Measurements from ENCODE around the gene KRT79. TPM values are rescaled to one million over a fixed set of nuclear protein-coding genes. Genes with fewer than 3 reads are reported as not detected.

KRT79 gene
- total and polyA plus RNA-seq, 3 donors from 2014 or later, result 0.19 to 0.24 TPM; not detected in 1

DNA sequence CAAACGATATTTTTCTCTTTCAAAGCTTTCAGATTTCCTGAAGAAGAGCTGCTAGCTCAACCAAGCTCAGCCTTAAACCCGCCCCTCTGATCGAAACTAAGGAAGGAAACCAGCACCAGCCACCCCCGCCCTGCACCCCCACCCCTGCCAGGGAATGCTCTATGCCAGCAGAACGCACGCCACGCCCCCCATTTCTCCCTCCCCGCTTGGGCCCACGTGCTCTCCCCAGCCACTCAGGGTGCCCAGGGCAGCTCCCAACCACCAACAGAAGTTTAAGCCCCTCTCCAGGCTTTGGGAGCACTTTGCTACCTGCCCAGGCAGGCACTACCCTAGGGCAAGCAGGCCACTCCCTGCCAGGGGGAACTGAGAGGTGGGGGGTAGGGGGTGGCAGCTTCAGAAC lies 33.5 kb upstream of the KRT79 start:
- H3K9me3 ChIP-seq, result no peaks in the 10 kb centered on the region
- intact Hi-C loops (cut with DNase I; ENCODE audit: low total_unique reads), result loop anchor here (5.0 kb wide), 1 partner anchor 280 kb away; no protein-coding TSS in a partner anchor
- WGBS, 2 donors, result 83 to 85% methylated on average over 4 to 9 of the region's 9 CpGs
- DNase-seq, result no peak
- H3K4me1 ChIP-seq, result peaks cover 6% of the 10 kb centered on the region
- no peaks in the 10 kb centered on the region for H3K27me3 ChIP-seq
- no peak overlapping the region for H3K27ac ChIP-seq
- no peak overlapping the region for H3K4me3 ChIP-seq
- TF ChIP-seq CTCF (IDR thresholded peaks at IDR 0.05) (no peak), POLR2A (IDR thresholded peaks at IDR 0.05) (no peak)
- no peaks in the 10 kb centered on the region for H3K36me3 ChIP-seq (ENCODE audit: low read depth, missing control alignments)

DNA sequence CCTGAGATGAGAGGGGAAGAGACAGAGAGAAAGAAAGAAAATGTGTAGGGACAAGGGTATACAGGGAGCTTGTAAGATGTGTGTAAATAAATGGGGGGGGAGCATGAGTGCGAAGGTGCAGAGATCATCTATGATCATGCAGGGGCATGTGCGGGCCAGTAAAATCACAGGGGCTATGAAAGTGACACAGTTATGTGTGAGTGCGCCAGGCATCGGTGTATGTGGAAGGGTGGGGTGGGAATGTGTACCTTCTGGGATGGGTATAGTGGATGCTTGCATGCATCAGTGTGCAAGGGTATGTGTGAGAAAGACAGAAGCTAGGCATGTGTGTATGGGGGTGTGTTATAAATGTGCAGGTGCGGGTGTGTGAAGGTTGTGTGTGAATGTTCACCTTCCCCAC lies 33.0 kb upstream of the KRT79 start:
- no peaks in the 10 kb centered on the region for H3K27me3 ChIP-seq
- WGBS, 2 donors, result 90 to 95% methylated on average over 5 of the region's 5 CpGs
- no peak overlapping the region for H3K27ac ChIP-seq
- no peaks in the 10 kb centered on the region for H3K36me3 ChIP-seq (ENCODE audit: low read depth, missing control alignments)
- intact Hi-C loops (cut with DNase I; ENCODE audit: low total_unique reads), result loop anchor here (5.0 kb wide), 1 partner anchor 280 kb away; no protein-coding TSS in a partner anchor
- peaks cover 6% of the 10 kb centered on the region for H3K4me1 ChIP-seq
- no peaks in the 10 kb centered on the region for H3K9me3 ChIP-seq
- no peak for DNase-seq
- no peak overlapping the region for H3K4me3 ChIP-seq
- no peak for TF ChIP-seq POLR2A (IDR thresholded peaks at IDR 0.05)
- TF ChIP-seq CTCF (IDR thresholded peaks at IDR 0.05), result no peak

DNA sequence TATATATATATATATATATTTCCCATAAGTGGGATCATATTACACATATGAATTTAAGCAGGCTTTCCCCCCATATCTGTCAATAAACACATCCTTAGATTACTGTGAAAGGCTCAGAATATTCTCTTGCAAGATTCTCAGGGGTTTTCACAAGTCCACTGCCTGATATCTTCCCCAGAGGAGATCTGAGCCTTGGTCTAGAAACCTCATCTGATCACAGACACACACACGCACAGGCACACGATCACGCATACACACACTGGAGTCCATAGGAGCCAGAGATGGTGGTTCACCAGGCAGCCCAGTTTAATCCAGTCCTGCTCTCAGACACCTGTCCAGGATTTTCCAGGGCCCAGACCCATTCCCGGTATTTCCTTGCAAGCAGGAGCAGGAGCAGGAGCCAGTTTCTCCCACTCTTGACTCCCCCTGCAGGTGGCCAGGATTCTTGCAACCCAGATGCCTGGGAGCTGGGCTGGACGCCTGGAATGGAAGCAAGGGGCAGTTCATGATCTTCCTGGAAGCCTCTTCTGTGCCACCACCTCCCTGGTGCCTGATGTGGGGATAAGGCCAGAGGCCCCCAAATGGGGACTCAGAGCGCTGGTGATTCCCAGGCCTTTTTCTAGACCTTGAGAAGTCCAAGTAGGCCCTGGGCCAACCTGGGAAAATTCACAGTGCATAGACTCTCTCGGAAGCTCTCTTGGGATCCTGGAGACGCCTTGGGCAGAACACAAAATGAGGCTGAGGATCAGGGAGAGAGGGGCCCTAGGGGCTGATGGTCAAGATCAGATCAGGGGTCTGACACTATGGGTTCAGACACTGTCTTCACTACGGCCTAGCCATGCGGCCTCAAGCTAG lies 31.2 kb upstream of the KRT79 start:
- no peaks in the 10 kb centered on the region for H3K36me3 ChIP-seq (ENCODE audit: low read depth, missing control alignments)
- intact Hi-C loops (cut with DNase I; ENCODE audit: low total_unique reads), result loop anchor here (5.0 kb wide), 1 partner anchor 278 kb away; no protein-coding TSS in a partner anchor
- DNase-seq, result peak; percentile 77
- no peaks in the 10 kb centered on the region for H3K9me3 ChIP-seq
- no peak overlapping the region for H3K27ac ChIP-seq
- WGBS, 2 donors, result 54 to 57% methylated on average over 10 of the region's 10 CpGs
- TF ChIP-seq CTCF (IDR thresholded peaks at IDR 0.05) (peak; percentile 45 to 73 (median 70)), POLR2A (IDR thresholded peaks at IDR 0.05) (no peak)
- no peaks in the 10 kb centered on the region for H3K27me3 ChIP-seq
- H3K4me3 ChIP-seq, result no peak overlapping the region
- no peaks in the 10 kb centered on the region for H3K4me1 ChIP-seq

DNA sequence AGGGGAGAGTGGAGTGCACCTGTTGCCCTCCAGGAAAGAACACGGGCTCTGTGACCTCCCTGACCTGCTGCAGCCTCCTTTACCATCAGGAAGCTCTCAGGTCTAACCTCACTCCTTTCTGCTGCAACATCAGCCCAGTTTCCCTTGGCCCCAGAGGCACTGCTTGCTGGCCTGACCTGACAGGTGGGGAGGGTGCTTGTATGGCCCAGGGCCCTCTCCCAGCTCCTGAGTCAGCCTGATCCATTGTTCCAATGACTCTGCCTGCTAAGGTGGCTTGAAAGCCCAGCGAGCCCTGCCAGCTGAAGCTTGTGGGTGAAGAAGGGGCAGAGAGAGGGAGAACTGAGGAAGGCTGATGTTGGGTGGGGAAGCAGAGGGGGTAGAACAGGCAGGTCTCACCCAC lies 27.9 kb upstream of the KRT79 start:
- 88 to 100% methylated on average over 1 to 2 of the region's 2 CpGs for WGBS, 2 donors
- no peaks in the 10 kb centered on the region for H3K36me3 ChIP-seq (ENCODE audit: low read depth, missing control alignments)
- no peak for TF ChIP-seq CTCF (IDR thresholded peaks at IDR 0.05)
- no peak for TF ChIP-seq POLR2A (IDR thresholded peaks at IDR 0.05)
- no peaks in the 10 kb centered on the region for H3K9me3 ChIP-seq
- intact Hi-C loops (cut with DNase I; ENCODE audit: low total_unique reads), result no loop called here
- H3K27me3 ChIP-seq, result no peaks in the 10 kb centered on the region
- H3K4me1 ChIP-seq, result no peaks in the 10 kb centered on the region
- no peak overlapping the region for H3K4me3 ChIP-seq
- DNase-seq, result no peak
- no peak overlapping the region for H3K27ac ChIP-seq

All from testis (tissue), 3 donors.